AG04449 (cell line): Measurements from ENCODE around the gene UGT1A4.

Experiments used
- CTCF ChIA-PET: fragments of 350-600 bp; formaldehyde crosslinking; extraction: SDS; loops from one replicate; lab custom pipeline; 2021; ENCODE audit warnings: antibody characterized with exemption; lab: Yijun Ruan, JAX
- POLR2A ChIA-PET: fragments of 400-600, 350-600 bp; formaldehyde crosslinking; extraction: SDS; loops from one replicate; lab custom pipeline; 2020; ENCODE audit warnings: antibody characterized with exemption, inconsistent platforms; lab: Yijun Ruan, JAX
- DNase-seq: peaks from one replicate; pipeline ENCODE4 v3.0.0-alpha.2; 2010; ENCODE audit warnings: low read depth, low spot score
- H3K4me3 ChIP-seq: 2 replicates; pipeline ENCODE4 v1.5.1; 2011; ENCODE audit warnings: low read depth, mild to moderate bottlenecking, control low read depth, low read length
- TF ChIP-seq, protein P1 (sequence below): IDR thresholded peaks from one replicate; pipeline ENCODE4 v1.5.1; 2011; ENCODE audit warnings: mild to moderate bottlenecking, moderate library complexity, low read length, control low read depth, inconsistent platforms; ENCODE audit not compliant: insufficient read depth; ENCODE audit errors: missing control alignments

UGT1A4 gene

GRCh38 chr2:233772583-233772982 lies 54.0 kb downstream of the UGT1A4 start:
- ChIA-PET POLR2A (no interaction called here), CTCF (no interaction called here)
- TF ChIP-seq, protein P1, sequence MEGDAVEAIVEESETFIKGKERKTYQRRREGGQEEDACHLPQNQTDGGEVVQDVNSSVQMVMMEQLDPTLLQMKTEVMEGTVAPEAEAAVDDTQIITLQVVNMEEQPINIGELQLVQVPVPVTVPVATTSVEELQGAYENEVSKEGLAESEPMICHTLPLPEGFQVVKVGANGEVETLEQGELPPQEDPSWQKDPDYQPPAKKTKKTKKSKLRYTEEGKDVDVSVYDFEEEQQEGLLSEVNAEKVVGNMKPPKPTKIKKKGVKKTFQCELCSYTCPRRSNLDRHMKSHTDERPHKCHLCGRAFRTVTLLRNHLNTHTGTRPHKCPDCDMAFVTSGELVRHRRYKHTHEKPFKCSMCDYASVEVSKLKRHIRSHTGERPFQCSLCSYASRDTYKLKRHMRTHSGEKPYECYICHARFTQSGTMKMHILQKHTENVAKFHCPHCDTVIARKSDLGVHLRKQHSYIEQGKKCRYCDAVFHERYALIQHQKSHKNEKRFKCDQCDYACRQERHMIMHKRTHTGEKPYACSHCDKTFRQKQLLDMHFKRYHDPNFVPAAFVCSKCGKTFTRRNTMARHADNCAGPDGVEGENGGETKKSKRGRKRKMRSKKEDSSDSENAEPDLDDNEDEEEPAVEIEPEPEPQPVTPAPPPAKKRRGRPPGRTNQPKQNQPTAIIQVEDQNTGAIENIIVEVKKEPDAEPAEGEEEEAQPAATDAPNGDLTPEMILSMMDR: no peak
- DNase-seq: no peak
- no peak overlapping the region for H3K4me3 ChIP-seq

DNA sequence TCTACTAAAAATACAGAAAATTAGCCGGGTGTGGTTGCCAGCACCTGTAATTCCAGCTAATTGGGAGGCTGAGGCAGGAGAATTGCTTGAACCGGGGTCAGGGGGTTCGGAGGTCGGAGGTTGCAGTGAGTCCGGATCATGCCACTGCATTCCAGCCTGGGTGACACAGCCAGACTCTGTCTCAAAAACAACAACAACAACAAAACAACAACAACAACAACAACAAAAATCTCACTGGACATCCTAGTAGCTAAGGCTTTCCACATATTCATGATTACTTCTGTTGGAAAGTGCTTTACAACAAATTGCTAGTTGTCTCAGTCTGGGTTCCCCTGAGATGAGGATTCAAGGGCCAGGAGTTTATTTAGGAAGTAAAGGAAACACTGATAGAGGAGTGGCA lies 55.3 kb downstream of the UGT1A4 start:
- TF ChIP-seq, protein P1: no peak
- ChIA-PET POLR2A (no interaction called here), CTCF (no interaction called here)
- DNase-seq: no peak
- no peak overlapping the region for H3K4me3 ChIP-seq

GRCh38 chr2:233775414-233775813 lies 56.9 kb downstream of the UGT1A4 start:
- no peak for DNase-seq
- no peak overlapping the region for H3K4me3 ChIP-seq
- ChIA-PET POLR2A (no interaction called here), CTCF (no interaction called here)
- TF ChIP-seq, protein P1: no peak

DNA sequence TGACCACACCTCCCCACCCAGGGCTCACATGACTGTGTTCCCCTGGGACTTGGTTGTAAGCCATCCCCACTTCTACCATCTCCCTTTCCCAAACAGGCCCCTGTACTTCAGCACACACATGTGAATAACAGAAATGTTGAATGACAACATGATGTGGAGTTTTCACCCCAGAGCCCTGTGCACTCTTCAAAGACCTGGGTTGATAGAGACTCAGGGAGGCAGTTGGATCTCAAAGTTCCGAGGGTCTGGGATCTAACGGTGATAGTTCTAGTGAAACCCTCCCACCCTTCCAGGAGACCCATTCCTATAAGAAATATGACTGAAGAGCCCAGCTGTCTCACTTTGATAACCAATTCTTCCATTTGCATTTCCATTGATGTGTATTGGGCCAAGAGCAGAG lies 59.5 kb downstream of the UGT1A4 start, which contains the start of gene MROH2A:
Gene MROH2A, plus strand, starts transcription at position 301 of the 400 bp plus-strand sequence. CDS start 1,029 bp downstream, outside the sequence.
- ChIA-PET POLR2A (no interaction called here), CTCF (no interaction called here)
- TF ChIP-seq, protein P1: no peak
- H3K4me3 ChIP-seq: no peak within 1 kb of the TSS
- no peak for DNase-seq

GRCh38 chr2:233779722-233780121 lies 61.2 kb downstream of the UGT1A4 start:
- POLR2A ChIA-PET: no interaction called here
- no peak overlapping the region for H3K4me3 ChIP-seq
- DNase-seq: no peak
- TF ChIP-seq, protein P1: no peak
- CTCF ChIA-PET: no interaction called here

DNA sequence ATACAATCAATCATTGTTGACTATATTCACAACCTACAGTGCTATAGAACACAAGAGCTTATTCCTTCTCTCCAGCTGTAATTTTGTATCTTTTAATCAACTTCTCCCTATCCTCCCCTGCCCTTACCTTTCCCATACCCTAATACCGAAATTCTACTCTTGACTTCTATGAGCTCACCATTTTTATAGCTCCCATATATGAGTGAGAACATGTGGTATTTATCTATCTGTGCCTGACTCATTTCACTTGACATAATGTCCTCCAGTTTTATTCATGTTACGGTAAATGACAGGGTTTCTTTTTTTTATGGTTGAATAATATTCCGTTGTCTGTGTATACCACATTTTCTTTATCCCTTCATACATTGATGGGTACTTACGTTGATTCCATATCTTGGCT lies 62.2 kb downstream of the UGT1A4 start:
- ChIA-PET CTCF (no interaction called here), POLR2A (no interaction called here)
- TF ChIP-seq, protein P1: no peak
- no peak for DNase-seq
- H3K4me3 ChIP-seq: no peak overlapping the region
